ENCODE measurements around the gene ANKS1B. TPM values are rescaled to one million over a fixed set of nuclear protein-coding genes. Genes with fewer than 3 reads are reported as not detected.

Gene ANKS1B
- total and polyA plus RNA-seq, 2 of the 4 experiments (the other 2 are of a cell fraction) = 0.17 to 0.18 TPM

DNA sequence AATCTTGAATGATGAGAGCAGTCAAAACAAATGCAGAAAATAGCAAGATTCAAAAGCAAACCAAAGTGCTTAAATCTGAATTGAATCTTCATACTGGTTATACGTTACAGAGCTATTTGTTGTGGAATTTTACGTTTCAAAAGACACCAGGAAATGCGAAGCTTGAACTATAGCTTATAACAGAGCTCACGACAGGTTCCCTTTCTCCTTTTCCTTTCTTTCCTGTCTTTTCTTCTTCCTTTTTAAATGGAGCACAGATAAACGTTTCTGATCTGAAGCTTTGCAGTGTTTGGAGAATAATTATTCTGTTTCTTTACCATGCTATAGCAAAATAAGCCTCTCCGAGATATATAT, 829.8 kb downstream of the ANKS1B start:
- dilution Hi-C loops (cut with HindIII; ENCODE audit: low sequenced_read_pairs, unreplicated experiment) (no loop called here), in situ Hi-C loops (cut with MboI; ENCODE audit: low sequenced_read_pairs) (no loop called here), intact Hi-C loops (cut with micrococcal nuclease) (no loop called here)
- no peak overlapping the region for H3K56ac ChIP-seq (ENCODE audit: extremely low read depth, insufficient read depth, low read length)
- ChIA-PET POLR2A (ENCODE audit: unreplicated experiment) (no interaction called here), CTCF (no interaction called here)
- H2BK5ac ChIP-seq (ENCODE audit: low read depth, low read length, poor library complexity, severe bottlenecking) = no peak overlapping the region
- no peak overlapping the region for H3K27ac ChIP-seq (ENCODE audit: insufficient read depth, low read length)
- TF ChIP-seq MXI1 (IDR thresholded peaks at IDR 0.05; ENCODE audit: borderline replicate concordance, low read depth, low read length) (no peak), RAD21 (IDR thresholded peaks at IDR 0.05; ENCODE audit: low read length) (no peak), RFX5 (IDR thresholded peaks at IDR 0.05; ENCODE audit: low read depth, low read length) (no peak), MAZ (IDR thresholded peaks at IDR 0.05; ENCODE audit: borderline replicate concordance, low read depth, low read length) (no peak), BHLHE40 (IDR thresholded peaks at IDR 0.05; ENCODE audit: low read depth, low read length) (no peak), SMC3 (IDR thresholded peaks at IDR 0.05; ENCODE audit: low read depth, low read length) (no peak), CHD1 (IDR thresholded peaks at IDR 0.05; ENCODE audit: low read depth, low read length) (no peak), RCOR1 (IDR thresholded peaks at IDR 0.05; ENCODE audit: insufficient replicate concordance, low read length) (no peak), NFE2L2 (IDR thresholded peaks at IDR 0.05; ENCODE audit: low read depth, low read length) (no peak), MAFK (IDR thresholded peaks at IDR 0.05; ENCODE audit: low read depth, low read length) (no peak), POLR2A (IDR thresholded peaks at IDR 0.05; ENCODE audit: low read depth, low read length) (no peak), CEBPB (IDR thresholded peaks at IDR 0.05; ENCODE audit: low read depth, low read length) (no peak), FOS (IDR thresholded peaks at IDR 0.05; ENCODE audit: low read depth, low read length) (no peak)
- TF ChIP-seq, protein P1, sequence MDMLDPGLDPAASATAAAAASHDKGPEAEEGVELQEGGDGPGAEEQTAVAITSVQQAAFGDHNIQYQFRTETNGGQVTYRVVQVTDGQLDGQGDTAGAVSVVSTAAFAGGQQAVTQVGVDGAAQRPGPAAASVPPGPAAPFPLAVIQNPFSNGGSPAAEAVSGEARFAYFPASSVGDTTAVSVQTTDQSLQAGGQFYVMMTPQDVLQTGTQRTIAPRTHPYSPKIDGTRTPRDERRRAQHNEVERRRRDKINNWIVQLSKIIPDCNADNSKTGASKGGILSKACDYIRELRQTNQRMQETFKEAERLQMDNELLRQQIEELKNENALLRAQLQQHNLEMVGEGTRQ (IDR thresholded peaks at IDR 0.05; ENCODE audit: low read depth, low read length) = no peak
- TF ChIP-seq, protein P2, sequence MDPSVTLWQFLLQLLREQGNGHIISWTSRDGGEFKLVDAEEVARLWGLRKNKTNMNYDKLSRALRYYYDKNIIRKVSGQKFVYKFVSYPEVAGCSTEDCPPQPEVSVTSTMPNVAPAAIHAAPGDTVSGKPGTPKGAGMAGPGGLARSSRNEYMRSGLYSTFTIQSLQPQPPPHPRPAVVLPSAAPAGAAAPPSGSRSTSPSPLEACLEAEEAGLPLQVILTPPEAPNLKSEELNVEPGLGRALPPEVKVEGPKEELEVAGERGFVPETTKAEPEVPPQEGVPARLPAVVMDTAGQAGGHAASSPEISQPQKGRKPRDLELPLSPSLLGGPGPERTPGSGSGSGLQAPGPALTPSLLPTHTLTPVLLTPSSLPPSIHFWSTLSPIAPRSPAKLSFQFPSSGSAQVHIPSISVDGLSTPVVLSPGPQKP (IDR thresholded peaks at IDR 0.05; ENCODE audit: borderline replicate concordance, low read depth, low read length) = no peak
- TF ChIP-seq, protein P3, sequence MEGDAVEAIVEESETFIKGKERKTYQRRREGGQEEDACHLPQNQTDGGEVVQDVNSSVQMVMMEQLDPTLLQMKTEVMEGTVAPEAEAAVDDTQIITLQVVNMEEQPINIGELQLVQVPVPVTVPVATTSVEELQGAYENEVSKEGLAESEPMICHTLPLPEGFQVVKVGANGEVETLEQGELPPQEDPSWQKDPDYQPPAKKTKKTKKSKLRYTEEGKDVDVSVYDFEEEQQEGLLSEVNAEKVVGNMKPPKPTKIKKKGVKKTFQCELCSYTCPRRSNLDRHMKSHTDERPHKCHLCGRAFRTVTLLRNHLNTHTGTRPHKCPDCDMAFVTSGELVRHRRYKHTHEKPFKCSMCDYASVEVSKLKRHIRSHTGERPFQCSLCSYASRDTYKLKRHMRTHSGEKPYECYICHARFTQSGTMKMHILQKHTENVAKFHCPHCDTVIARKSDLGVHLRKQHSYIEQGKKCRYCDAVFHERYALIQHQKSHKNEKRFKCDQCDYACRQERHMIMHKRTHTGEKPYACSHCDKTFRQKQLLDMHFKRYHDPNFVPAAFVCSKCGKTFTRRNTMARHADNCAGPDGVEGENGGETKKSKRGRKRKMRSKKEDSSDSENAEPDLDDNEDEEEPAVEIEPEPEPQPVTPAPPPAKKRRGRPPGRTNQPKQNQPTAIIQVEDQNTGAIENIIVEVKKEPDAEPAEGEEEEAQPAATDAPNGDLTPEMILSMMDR (conservative IDR thresholded peaks at IDR 0.05; ENCODE audit: low read depth, low read length) = no peak
- H3K14ac ChIP-seq (replicated peaks; ENCODE audit: low read depth, low read length) = no peak overlapping the region
- no peaks in the 10 kb centered on the region for H3K27me3 ChIP-seq (ENCODE audit: control insufficient read depth, insufficient read depth, low read length)
- no peak overlapping the region for H2BK15ac ChIP-seq (ENCODE audit: low read depth, low read length)
- H2BK120ac ChIP-seq (ENCODE audit: low read depth, low read length) = no peak overlapping the region
- WGBS, 2 experiments (ENCODE audit: extremely low coverage in 2 of 2, insufficient read length in 1 of 2) = no CpG with 5 or more reads among the region's 6 CpGs
- H3K9me3 ChIP-seq (ENCODE audit: control insufficient read depth, insufficient read depth, low read length) = 0 out of 2 replicates have a peak, but pooled peaks cover 2% of the 10 kb centered on the region
- no peak overlapping the region for H2AK5ac ChIP-seq (ENCODE audit: low read depth, low read length)
- no peak overlapping the region for H3K9ac ChIP-seq (ENCODE audit: low read depth, low read length)
- DNase-seq (no peak), ATAC-seq (ENCODE audit: low read depth) (no peak)
- no peak overlapping the region for H4K91ac ChIP-seq (ENCODE audit: insufficient read depth, low read depth, low read length)
- H4K8ac ChIP-seq (ENCODE audit: low read depth in 2 of 2, low read length in 2 of 2) = no peak overlapping the region
- no peak overlapping the region for H3K4me3 ChIP-seq (ENCODE audit: insufficient read depth, low read depth, low read length)
- no peaks in the 10 kb centered on the region for H3K4me1 ChIP-seq (ENCODE audit: control insufficient read depth, insufficient read depth, low read length)
- H3K23ac ChIP-seq (ENCODE audit: low read depth, low read length) = no peak overlapping the region
- H4K20me1 ChIP-seq (ENCODE audit: insufficient read depth, low read length) = no peaks in the 10 kb centered on the region
- H4K5ac ChIP-seq (ENCODE audit: low read depth, low read length) = no peak overlapping the region
- no peak overlapping the region for H3K4ac ChIP-seq (ENCODE audit: low read depth, low read length)
- no peak overlapping the region for H2BK20ac ChIP-seq (ENCODE audit: low read depth, low read length)
- no peaks in the 10 kb centered on the region for H3K9me1 ChIP-seq (ENCODE audit: insufficient read depth, low read length)
- no TSS peak for BruUV-seq (replicated peaks)
- H3K4me2 ChIP-seq (ENCODE audit: low read depth, low read length) = no peak overlapping the region
- H3K18ac ChIP-seq (ENCODE audit: low read depth, low read length) = no peak overlapping the region
- H2AFZ ChIP-seq (replicated peaks; ENCODE audit: low read length, poor library complexity) = no peak overlapping the region
- no peak overlapping the region for H2AK9ac ChIP-seq (replicated peaks; ENCODE audit: low read depth, low read length, poor library complexity)
- no peaks in the 10 kb centered on the region for H3K36me3 ChIP-seq (ENCODE audit: control insufficient read depth, insufficient read depth, low read length)
- no peaks in the 10 kb centered on the region for H3K79me1 ChIP-seq (ENCODE audit: low read depth in 1 of 2, low read length in 2 of 2)

Data from IMR-90 (cell line).